ENCODE results near the gene PPP2R5E. TPM values are rescaled to one million over a fixed set of nuclear protein-coding genes. Genes with fewer than 3 reads are reported as not detected.

The PPP2R5E gene
- total and polyA plus RNA-seq, 8 donors, result 33.4 to 45.3 (median 38.5) TPM

- peaks cover under 1 to 10% of the 10 kb centered on the region in 2 donors for H3K36me3 ChIP-seq
- intact Hi-C loops (cut with DNase I), result loop anchor here in 1 of 2 donors (10.0 kb wide), 1 partner anchor 149 kb away; no protein-coding TSS in a partner anchor
- no peak for ATAC-seq
- no peaks in the 10 kb centered on the region for H3K27me3 ChIP-seq
- peaks cover 12 to 27% of the 10 kb centered on the region in 2 donors for H3K4me1 ChIP-seq
- H3K4me3 ChIP-seq, result peak overlapping the region; percentile 99
- H3K27ac ChIP-seq, result peak overlapping the region; percentile 90 to 94
- no peaks in the 10 kb centered on the region for H3K9me3 ChIP-seq
- no peak for TF ChIP-seq CTCF (IDR thresholded peaks at IDR 0.05)
- no peak for DNase-seq
These were observed 739 bp upstream of the PPP2R5E start for GRCh38 chr14:63543826-63544406.

GRCh38 chr14:63542231-63542999 is 762 bp downstream of the PPP2R5E start:
- ATAC-seq (peak; percentile 49), DNase-seq (peak in 2 of 4 donors; percentile 10 to 39)
- Histone ChIP-seq H3K4me1 (peaks cover 12 to 27% of the 10 kb centered on the region in 2 donors), H3K27ac (peak overlapping the region; percentile 90 to 94), H3K36me3 (peaks cover 2 to 25% of the 10 kb centered on the region in 2 donors), H3K4me3 (peak overlapping the region; percentile 99), H3K9me3 (no peaks in the 10 kb centered on the region), H3K27me3 (no peaks in the 10 kb centered on the region)
- no peak for TF ChIP-seq CTCF (IDR thresholded peaks at IDR 0.05)
- intact Hi-C loops (cut with DNase I), result loop anchor here in 1 of 2 donors (10.0 kb wide), 1 partner anchor 148 kb away; no protein-coding TSS in a partner anchor

DNA sequence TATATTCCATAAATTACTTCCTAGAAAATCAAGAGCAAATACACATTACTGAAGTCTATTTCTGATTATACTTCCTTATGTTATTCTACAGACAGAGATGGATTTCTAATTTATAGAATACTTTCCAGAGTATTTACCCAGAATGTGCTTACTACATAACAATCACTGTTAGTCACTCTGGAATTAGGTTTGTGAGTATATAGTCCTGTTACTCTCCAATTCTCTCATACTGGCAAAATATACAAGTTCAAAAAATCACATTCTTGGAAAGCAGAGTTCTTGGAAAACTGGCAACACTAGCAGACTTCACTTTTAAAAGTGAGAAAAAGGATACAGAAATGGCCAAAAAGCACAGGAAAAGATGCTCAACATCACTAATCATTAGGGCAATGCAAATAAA is 7.3 kb downstream of the PPP2R5E start:
- no peak for DNase-seq
- Histone ChIP-seq H3K9me3 (no peaks in the 10 kb centered on the region), H3K27ac (no peak overlapping the region), H3K27me3 (no peaks in the 10 kb centered on the region), H3K4me1 (peaks cover 0 to 4% of the 10 kb centered on the region in 2 donors), H3K4me3 (no peak overlapping the region), H3K36me3 (peaks cover 2 to 65% of the 10 kb centered on the region in 2 donors)
- intact Hi-C loops (cut with DNase I), result no loop called here
- no peak for TF ChIP-seq CTCF (IDR thresholded peaks at IDR 0.05)
- no peak for ATAC-seq

- intact Hi-C loops (cut with DNase I), result no loop called here
- no peak overlapping the region for H3K4me3 ChIP-seq
- H3K27me3 ChIP-seq, result no peaks in the 10 kb centered on the region
- H3K36me3 ChIP-seq, result peaks cover 0 to 50% of the 10 kb centered on the region in 2 donors
- H3K27ac ChIP-seq, result no peak overlapping the region
- peaks cover 0 to 6% of the 10 kb centered on the region in 2 donors for H3K4me1 ChIP-seq
- TF ChIP-seq CTCF (IDR thresholded peaks at IDR 0.05), result no peak
- H3K9me3 ChIP-seq, result no peaks in the 10 kb centered on the region
- ATAC-seq (no peak), DNase-seq (peak in 1 of 4 donors; percentile 76)
These were observed 9.7 kb downstream of the PPP2R5E start for GRCh38 chr14:63533474-63533873.

DNA sequence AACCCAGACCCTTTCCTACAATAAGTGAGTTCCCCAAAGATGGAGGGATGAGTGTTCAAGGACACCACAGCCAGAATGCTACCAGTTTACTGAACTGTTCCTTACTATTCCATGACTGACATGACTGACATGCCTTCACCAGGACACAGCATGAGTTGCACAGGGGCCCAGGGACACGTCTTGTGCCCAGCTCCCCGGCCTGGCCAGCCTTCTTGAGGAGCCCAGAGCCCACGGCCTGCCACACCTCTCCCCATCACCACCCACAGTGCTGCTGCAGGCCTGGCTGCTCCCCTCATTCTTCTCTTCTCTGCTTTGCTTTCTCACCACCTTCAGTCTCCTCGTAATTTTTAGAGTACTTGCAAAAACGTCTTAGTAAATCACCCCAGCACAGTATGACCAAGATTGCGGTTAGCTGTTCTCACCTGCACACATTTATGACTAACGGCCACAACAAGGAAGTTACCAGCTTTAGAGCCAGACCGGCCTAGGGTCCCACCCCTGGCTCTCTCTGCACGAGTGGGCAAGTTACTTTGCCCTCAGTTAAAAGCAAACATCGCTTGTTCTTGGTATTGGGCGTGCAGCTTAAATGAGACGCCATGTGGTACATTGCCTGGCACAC is 18.5 kb downstream of the PPP2R5E start:
- Histone ChIP-seq H3K36me3 (peaks cover 0 to 3% of the 10 kb centered on the region in 2 donors), H3K27me3 (no peaks in the 10 kb centered on the region), H3K4me3 (no peak overlapping the region), H3K27ac (peak overlapping the region in 1 of 2 donors; percentile 2), H3K4me1 (peaks cover 0 to 13% of the 10 kb centered on the region in 2 donors), H3K9me3 (no peaks in the 10 kb centered on the region)
- ATAC-seq (peak; percentile 87), DNase-seq (no peak)
- TF ChIP-seq CTCF (IDR thresholded peaks at IDR 0.05), result no peak
- intact Hi-C loops (cut with DNase I), result no loop called here

Measured in left lung (tissue), 10 donors.